GM23248 (cell line): ENCODE measurements around the gene BTN1A1. TPM values are rescaled to one million over a fixed set of nuclear protein-coding genes. Genes with fewer than 3 reads are reported as not detected.

Experiments used
- DNase-seq: peaks from one replicate; pipeline ENCODE4 v3.0.0-alpha.2; 2015
- H2AFZ ChIP-seq: fragments of 200-600 bp; sonication (generic); 2 replicates; pipeline ENCODE4 v1.6.1; 2016; ENCODE audit warnings: antibody characterized with exemption
- H3F3A ChIP-seq: fragments of 200-600 bp; sonication (generic); 2 replicates; pipeline ENCODE4 v1.6.1; 2016; ENCODE audit warnings: mild to moderate bottlenecking, antibody characterized with exemption, mixed run types; ENCODE audit not compliant: insufficient read depth
- H3K27ac ChIP-seq: fragments of 200-600 bp; sonication (generic); 2 replicates; pipeline ENCODE4 v1.5.1; 2016; ENCODE audit warnings: mild to moderate bottlenecking
- H3K27me3 ChIP-seq: fragments of 200-600 bp; sonication (generic); replicated peaks from 2 replicates; pipeline ENCODE4 v1.6.1; 2016; ENCODE audit warnings: mild to moderate bottlenecking; ENCODE audit not compliant: insufficient read depth
- H3K36me3 ChIP-seq: fragments of 200-600 bp; sonication (generic); 2 replicates; pipeline ENCODE4 v1.6.1; 2016; ENCODE audit warnings: low read depth, mild to moderate bottlenecking
- H3K4me1 ChIP-seq: fragments of 200-600 bp; sonication (generic); 2 replicates; pipeline ENCODE4 v1.6.1; 2016; ENCODE audit warnings: mild to moderate bottlenecking; ENCODE audit not compliant: insufficient read depth
- H3K4me2 ChIP-seq: fragments of 200-600 bp; sonication (generic); one replicate; pipeline ENCODE4 v1.6.1; 2016; ENCODE audit warnings: mild to moderate bottlenecking; ENCODE audit not compliant: unreplicated experiment
- H3K4me3 ChIP-seq: fragments of 200-600 bp; sonication (generic); 2 replicates; pipeline ENCODE4 v1.5.1; 2016; ENCODE audit warnings: mild to moderate bottlenecking
- H3K79me2 ChIP-seq: fragments of 200-600 bp; sonication (generic); 2 replicates; pipeline ENCODE4 v1.6.1; 2016; ENCODE audit warnings: mild to moderate bottlenecking; ENCODE audit not compliant: insufficient read depth
- H3K9ac ChIP-seq: fragments of 200-600 bp; sonication (generic); 2 replicates; pipeline ENCODE4 v1.6.1; 2016; ENCODE audit warnings: mild to moderate bottlenecking
- H3K9me2 ChIP-seq: fragments of 200-600 bp; sonication (generic); 2 replicates; pipeline ENCODE4 v1.6.1; 2016; ENCODE audit warnings: mixed run types, mild to moderate bottlenecking, moderate library complexity; ENCODE audit not compliant: insufficient read depth
- H3K9me3 ChIP-seq: fragments of 200-600 bp; sonication (generic); one replicate; pipeline ENCODE4 v1.6.1; 2017; ENCODE audit warnings: low read depth
- H4K20me1 ChIP-seq: fragments of 200-600 bp; sonication (generic); 2 replicates; pipeline ENCODE4 v1.6.0; 2016; ENCODE audit not compliant: insufficient read depth
- EZH2 ChIP-seq: fragments of 200-600 bp; sonication (generic); IDR thresholded peaks from 2 replicates; pipeline ENCODE4 v1.6.1; 2018; ENCODE audit warnings: antibody characterized with exemption, mild to moderate bottlenecking; ENCODE audit not compliant: insufficient read depth, poor library complexity, severe bottlenecking
- EZH2phosphoT487 ChIP-seq: fragments of 200-600 bp; sonication (generic); IDR thresholded peaks from 2 replicates; pipeline ENCODE4 v1.6.1; 2018; ENCODE audit warnings: antibody characterized with exemption, moderate library complexity, mild to moderate bottlenecking, low read depth; ENCODE audit not compliant: insufficient read depth
- WGBS, 2 experiments: methylation state at CpG; one replicate each; pipeline ENCODE4 v1.1.6; 2015 to 2017; ENCODE audit warnings: low lambda C conversion rate in 2 of 2, low coverage in 1 of 2; ENCODE audit errors: missing lambda C conversion rate in 2 of 2; 5-methylcytosine and 5-hydroxymethylcytosine counted together
- in situ Hi-C: fragments of 300-500 bp; cut with MboI; formaldehyde crosslinking; loops from 2 replicates; pipeline ENCODE4 v1.15.0; 2020
- polyA plus RNA-seq: library from polyadenylated mRNA; unstranded; fragments of >200 nt; fragmentation: Nextera tagmentation; extraction: Ambion mirVana; gene quantifications from 2 replicates; pipeline ENCODE4 v1.2.1, GENCODE V29; 2016
- small RNA-seq: library from RNA; depleted of rRNA; stranded (forward); fragments of <200 nt; gene quantifications from one replicate; pipeline ENCODE3, GENCODE V24; 2014; ENCODE audit warnings: low read depth, low replicate concordance
- total RNA-seq: library from RNA; depleted of rRNA; stranded (reverse); fragments of >200 nt; shearing (Covaris generic); gene quantifications from 2 replicates; pipeline ENCODE4 v1.2.3, GENCODE V29; 2014; rRNA removed

BTN1A1 gene
- total and polyA plus RNA-seq, 2 experiments from 2014 or later = 0.11 TPM; not detected in 1

DNA sequence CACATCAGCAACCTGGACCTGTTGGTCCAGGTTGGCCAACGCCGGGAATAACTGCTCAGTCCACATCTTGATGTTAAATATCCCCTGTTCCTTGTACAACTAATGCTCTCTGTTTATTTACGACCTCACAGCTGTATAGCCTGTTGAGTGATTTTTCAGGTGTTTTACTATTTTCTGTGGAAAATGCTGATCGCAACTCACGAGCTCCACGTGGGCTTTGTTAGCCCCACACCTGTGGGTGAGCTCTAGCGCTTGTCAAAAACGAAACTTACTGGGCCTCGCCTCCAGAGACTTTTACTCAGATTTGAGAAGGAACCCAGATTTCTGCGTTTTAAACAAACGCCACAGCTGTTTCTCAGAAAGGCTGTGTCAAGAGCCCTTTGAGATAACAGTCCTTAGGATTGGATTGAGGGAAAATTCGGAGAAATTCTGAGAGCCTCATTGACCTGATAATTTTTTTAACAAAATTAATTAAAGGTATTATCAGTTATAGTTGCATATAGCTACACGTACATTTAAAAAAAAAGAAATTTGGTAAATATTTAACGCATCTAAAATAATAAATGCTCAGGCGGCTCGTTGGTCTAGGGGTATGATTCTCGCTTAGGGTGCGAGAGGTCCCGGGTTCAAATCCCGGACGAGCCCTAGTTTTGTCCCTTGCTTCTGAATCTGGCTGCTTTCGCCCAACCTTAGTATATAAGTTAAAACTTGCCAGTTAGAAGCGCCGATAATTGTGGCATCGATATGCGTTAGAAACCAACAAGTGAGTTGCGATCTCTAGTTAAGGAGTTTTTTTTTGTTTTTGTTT is 54.8 kb downstream of the BTN1A1 start:
- no peaks in the 10 kb centered on the region for H3K9me2 ChIP-seq
- H4K20me1 ChIP-seq = no peaks in the 10 kb centered on the region
- H3K9ac ChIP-seq = peak overlapping the region; percentile 40

DNA sequence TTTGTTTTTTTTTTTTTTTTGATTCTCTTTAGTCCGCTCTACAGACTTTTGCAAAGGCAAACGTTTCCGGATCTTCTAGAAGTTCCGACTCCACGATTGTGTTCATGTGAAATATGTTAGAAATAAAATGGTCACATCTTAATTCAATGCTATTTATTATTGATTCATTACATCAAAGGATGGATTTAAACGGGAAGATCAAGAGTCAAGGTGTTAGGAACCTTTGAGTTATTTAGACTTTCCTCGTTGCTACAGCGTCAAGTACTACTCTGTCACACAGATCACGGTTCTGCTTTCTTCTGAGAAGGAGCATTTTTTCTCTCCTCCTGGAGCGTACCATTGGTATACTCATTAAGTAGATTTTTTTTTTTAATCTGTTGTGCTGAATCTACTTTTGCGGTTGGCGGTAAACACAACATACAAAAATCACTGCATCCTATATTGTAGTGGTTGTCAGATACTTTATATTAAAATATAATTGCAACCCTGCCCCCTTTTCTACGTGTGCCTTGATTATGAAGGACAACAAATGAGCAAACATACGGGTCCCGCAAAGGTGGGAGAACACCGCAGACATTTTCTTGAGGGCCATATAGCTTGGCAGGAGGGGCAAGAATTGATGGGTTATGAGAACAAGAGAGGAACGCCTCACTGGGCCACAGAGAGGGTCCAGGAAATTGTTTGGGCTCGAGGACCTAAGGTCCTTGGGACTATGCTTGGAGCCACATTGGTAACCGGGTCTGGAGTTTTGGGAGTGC is 55.6 kb downstream of the BTN1A1 start:
- Histone ChIP-seq H3K27ac (peak overlapping the region; percentile 8; the same call in 1 of the 2 replicates), H3K9ac (0 out of 2 replicates have a peak overlapping the region, but pooled peaks have one; percentile 9), H3K4me3 (peak overlapping the region; percentile 74), H3K36me3 (no peaks in the 10 kb centered on the region), H3K4me2 (peak overlapping the region; percentile 78), H3K4me1 (0 out of 2 replicates have a peak, but pooled peaks cover 8% of the 10 kb centered on the region), H3K9me3 (no peaks in the 10 kb centered on the region), H3K27me3 (no peaks in the 10 kb centered on the region), H3F3A (peaks cover 50% of the 10 kb centered on the region), H3K9me2 (no peaks in the 10 kb centered on the region), H2AFZ (peak overlapping the region; percentile 42; the same call in 1 of the 2 replicates), H4K20me1 (no peaks in the 10 kb centered on the region), H3K79me2 (no peaks in the 10 kb centered on the region)
- peak; percentile 53 for DNase-seq
- 37 to 45% methylated on average over 19 of the region's 19 CpGs for WGBS, 2 experiments
- in situ Hi-C loops = no loop called here
- no peak for TF ChIP-seq EZH2
- TF ChIP-seq EZH2phosphoT487 = no peak

More for the DNA sequence above, 54.8 kb downstream of the BTN1A1 start:
- 0 out of 2 replicates have a peak, but pooled peaks cover 8% of the 10 kb centered on the region for H3K4me1 ChIP-seq
- no peaks in the 10 kb centered on the region for H3K9me3 ChIP-seq
- peak; percentile 69 for DNase-seq
- peaks cover 50% of the 10 kb centered on the region for H3F3A ChIP-seq
- H3K4me2 ChIP-seq = peak overlapping the region; percentile 78
- H2AFZ ChIP-seq = peak overlapping the region; percentile 51
- in situ Hi-C loops = no loop called here
- no peaks in the 10 kb centered on the region for H3K27me3 ChIP-seq
- H3K36me3 ChIP-seq = no peaks in the 10 kb centered on the region
- peak overlapping the region; percentile 71 for H3K27ac ChIP-seq
- H3K79me2 ChIP-seq = no peaks in the 10 kb centered on the region
- H3K4me3 ChIP-seq = peak overlapping the region; percentile 74
- TF ChIP-seq EZH2phosphoT487 = no peak
- TF ChIP-seq EZH2 = no peak
- WGBS, 2 experiments = 0 to 1% methylated on average over 27 of the region's 27 CpGs

DNA sequence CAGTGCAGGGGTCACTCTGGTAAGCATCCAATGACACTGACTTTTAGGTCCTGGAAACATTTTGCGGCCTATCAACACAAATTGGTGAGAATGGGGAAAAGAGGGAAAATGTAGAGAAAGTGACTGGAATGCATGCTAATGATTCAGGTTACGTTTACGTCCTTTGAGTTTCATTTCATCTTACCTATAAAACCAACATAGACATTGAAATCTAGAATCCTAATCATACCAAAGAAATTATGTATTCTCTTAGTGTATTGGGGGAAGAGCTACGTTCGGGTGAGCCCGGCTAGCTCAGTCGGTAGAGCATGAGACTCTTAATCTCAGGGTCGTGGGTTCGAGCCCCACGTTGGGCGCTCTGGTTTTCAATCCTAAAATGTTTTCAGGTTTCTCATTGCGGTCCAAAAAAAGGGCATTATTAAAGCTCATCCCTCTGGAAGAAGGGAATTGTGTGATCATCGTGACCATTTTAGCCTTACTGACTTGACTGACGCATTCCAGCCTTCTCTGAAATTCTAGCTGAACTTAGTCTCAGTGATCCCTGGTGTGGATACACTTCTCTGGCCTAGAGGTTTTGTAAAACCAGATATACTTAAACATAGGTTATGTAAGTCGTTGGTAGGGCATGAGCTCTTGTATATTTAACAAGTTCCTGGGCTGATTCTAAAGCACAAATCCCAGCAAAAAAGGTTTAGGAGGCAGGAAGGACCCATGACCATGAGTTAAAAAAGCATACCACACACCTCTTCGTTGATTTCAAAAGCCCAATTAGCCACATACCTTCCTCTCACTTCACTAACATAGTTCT is 56.4 kb downstream of the BTN1A1 start:
- no peaks in the 10 kb centered on the region for H4K20me1 ChIP-seq
- H3F3A ChIP-seq = peaks cover 50% of the 10 kb centered on the region
- TF ChIP-seq EZH2 (no peak), EZH2phosphoT487 (no peak)
- H3K9ac ChIP-seq = no peak overlapping the region
- no peaks in the 10 kb centered on the region for H3K36me3 ChIP-seq
- peak; percentile 89 for DNase-seq
- peak overlapping the region; percentile 74 for H3K4me3 ChIP-seq
- WGBS, 2 experiments = 12% methylated on average over 16 of the region's 16 CpGs
- H3K9me2 ChIP-seq = no peaks in the 10 kb centered on the region
- H3K27me3 ChIP-seq = no peaks in the 10 kb centered on the region
- no peaks in the 10 kb centered on the region for H3K79me2 ChIP-seq
- H3K4me2 ChIP-seq = peak overlapping the region; percentile 78
- 0 out of 2 replicates have a peak, but pooled peaks cover 8% of the 10 kb centered on the region for H3K4me1 ChIP-seq
- no peaks in the 10 kb centered on the region for H3K9me3 ChIP-seq
- peak overlapping the region; percentile 51; the same call in 1 of the 2 replicates for H3K27ac ChIP-seq
- in situ Hi-C loops = no loop called here
- no peak overlapping the region for H2AFZ ChIP-seq

Small RNA genes lying within 50 kb of the gene (small RNA-seq; reads per million reads assigned to genes)
- gene RNU6-502P = not detected

Other genes starting within 250 kb of the BTN1A1 start
- gene BTN3A2, start 135.1 kb upstream of the BTN1A1 start, total RNA-seq = 12.9 and 14.5 TPM in 2 replicates
- 7.9 and 9.5 TPM in 2 replicates for gene BTN3A2, start 135.1 kb upstream of the BTN1A1 start, polyA plus RNA-seq
- gene BTN2A2, start 117.2 kb upstream of the BTN1A1 start, total RNA-seq = 4.5 and 9.1 TPM in 2 replicates
- gene BTN2A2, start 117.2 kb upstream of the BTN1A1 start, polyA plus RNA-seq = 4.0 and 5.2 TPM in 2 replicates
- 7.7 and 8.9 TPM in 2 replicates for gene BTN3A1, start 98.0 kb upstream of the BTN1A1 start, total RNA-seq
- 5.5 and 6.7 TPM in 2 replicates for gene BTN3A1, start 98.0 kb upstream of the BTN1A1 start, polyA plus RNA-seq
- gene BTN3A3, start 59.8 kb upstream of the BTN1A1 start, total RNA-seq = 7.2 and 18.8 TPM in 2 replicates
- gene BTN3A3, start 59.8 kb upstream of the BTN1A1 start, polyA plus RNA-seq = 3.9 and 4.2 TPM in 2 replicates
- gene BTN2A1, start 42.3 kb upstream of the BTN1A1 start, total RNA-seq = 9.1 and 15.0 TPM in 2 replicates
- gene BTN2A1, start 42.3 kb upstream of the BTN1A1 start, polyA plus RNA-seq = 18.4 and 19.5 TPM in 2 replicates
- gene HMGN4, start 38.1 kb downstream of the BTN1A1 start, total RNA-seq = 81.6 and 87.2 TPM in 2 replicates
- gene HMGN4, start 38.1 kb downstream of the BTN1A1 start, polyA plus RNA-seq = 67.1 and 70.8 TPM in 2 replicates
- 10.9 and 12.9 TPM in 2 replicates for gene ABT1, start 96.7 kb downstream of the BTN1A1 start, total RNA-seq
- 17.3 and 17.6 TPM in 2 replicates for gene ABT1, start 96.7 kb downstream of the BTN1A1 start, polyA plus RNA-seq
- gene ZNF322, start 159.4 kb downstream of the BTN1A1 start, total RNA-seq = 16.3 and 16.6 TPM in 2 replicates
- 15.9 and 17.8 TPM in 2 replicates for gene ZNF322, start 159.4 kb downstream of the BTN1A1 start, polyA plus RNA-seq